GM23338 (cell line): ENCODE data around the gene GAREM1.

Experiments
- CTCF ChIP-seq, 2 experiments: fragments of 200-600 bp in 1 of 2; sonication (generic) in 1 of 2; conservative IDR thresholded peaks; 2 replicates each; pipeline versions ENCODE4 v1.5.1 to v1.6.1; 2016 to 2017; ENCODE audit warnings: antibody characterized with exemption in 2 of 2, low read depth in 2 of 2, mild to moderate bottlenecking in 2 of 2, moderate library complexity in 1 of 2
- EZH2 ChIP-seq: fragments of 200-600 bp; sonication (generic); IDR thresholded peaks from one replicate; pipeline ENCODE4 v1.8.0; 2017; ENCODE audit warnings: antibody characterized with exemption, mild to moderate bottlenecking, low read depth; ENCODE audit not compliant: unreplicated experiment
- EZH2phosphoT487 ChIP-seq: fragments of 200-600 bp; sonication (generic); IDR thresholded peaks from one replicate; pipeline ENCODE4 v1.8.1; 2018; ENCODE audit warnings: antibody characterized with exemption; ENCODE audit not compliant: unreplicated experiment
- POLR2AphosphoS5 ChIP-seq: IDR thresholded peaks from 2 replicates; pipeline ENCODE4 v1.6.1; 2016; ENCODE audit warnings: antibody characterized with exemption, low read depth

- TF ChIP-seq CTCF (conservative IDR thresholded peaks at IDR 0.05; ENCODE audit: low read depth in 2 of 2) (no peak), POLR2AphosphoS5 (no peak), EZH2 (no peak), EZH2phosphoT487 (no peak)
Measured at GRCh38 chr18:32473325-32473724, 2.6 kb upstream of the GAREM1 start.
